WI38 (cell line): ENCODE data around the gene RIMS4.

Experiments
- H3K4me3 ChIP-seq: 2 replicates; pipeline ENCODE4 v1.5.1; 2011; ENCODE audit warnings: low read depth, mild to moderate bottlenecking, control low read depth, low read length
- CTCF ChIP-seq: IDR thresholded peaks from 2 replicates; pipeline ENCODE4 v1.5.1; 2012; ENCODE audit warnings: low read depth, mild to moderate bottlenecking, control low read depth, low read length

RIMS4 gene

GRCh38 chr20:44773070-44773829, 37.1 kb downstream of the RIMS4 start:
- TF ChIP-seq CTCF = no peak
- H3K4me3 ChIP-seq = no peak overlapping the region

GRCh38 chr20:44772636-44773035, 37.7 kb downstream of the RIMS4 start:
- H3K4me3 ChIP-seq = no peak overlapping the region
- no peak for TF ChIP-seq CTCF

GRCh38 chr20:44771172-44771535, 39.2 kb downstream of the RIMS4 start:
- H3K4me3 ChIP-seq = no peak overlapping the region
- no peak for TF ChIP-seq CTCF

GRCh38 chr20:44770484-44771171, 39.7 kb downstream of the RIMS4 start:
- no peak for TF ChIP-seq CTCF

GRCh38 chr20:44769481-44769863, 40.9 kb downstream of the RIMS4 start:
- H3K4me3 ChIP-seq = no peak overlapping the region
- no peak for TF ChIP-seq CTCF

More at GRCh38 chr20:44770484-44771171, 39.7 kb downstream of the RIMS4 start:
- H3K4me3 ChIP-seq = no peak overlapping the region

- no peak for TF ChIP-seq CTCF
- H3K4me3 ChIP-seq = no peak overlapping the region
Measured at GRCh38 chr20:44768854-44769480, 41.4 kb downstream of the RIMS4 start.

GRCh38 chr20:44768256-44768655, 42.1 kb downstream of the RIMS4 start:
- H3K4me3 ChIP-seq = no peak overlapping the region
- no peak for TF ChIP-seq CTCF
